Fibroblast of the aortic adventitia (primary cell): ENCODE data around the gene STRN3. TPM values are rescaled to one million over a fixed set of nuclear protein-coding genes. Genes with fewer than 3 reads are reported as not detected.

Experiments used
- DNase-seq: peaks from one replicate; pipeline ENCODE4 v3.0.0-alpha.2; 2010; ENCODE audit warnings: low read depth
- H3K4me3 ChIP-seq: 2 replicates; pipeline ENCODE4 v1.5.1; 2011; ENCODE audit warnings: low read depth, mild to moderate bottlenecking, control low read depth, low read length, moderate library complexity
- CTCF ChIP-seq: IDR thresholded peaks from 2 replicates; pipeline ENCODE4 v1.5.1; 2011; ENCODE audit warnings: mild to moderate bottlenecking, low read length, control low read depth, inconsistent platforms; ENCODE audit not compliant: insufficient read depth
- total RNA-seq: library from RNA; depleted of rRNA; stranded (reverse); fragments of >200 nt; gene quantifications from 2 replicates; pipeline ENCODE4 v1.2.3, GENCODE V29; 2012; ENCODE audit warnings: low replicate concordance

Gene STRN3
- total RNA-seq, 1 donor = 51.1 TPM

GRCh38 chr14:30928462-30928861 is 97.7 kb downstream of the STRN3 start:
- H3K4me3 ChIP-seq = no peak overlapping the region
- DNase-seq = peak; percentile 18
- no peak for TF ChIP-seq CTCF

GRCh38 chr14:30925254-30925653 is 100.9 kb downstream of the STRN3 start:
- no peak overlapping the region for H3K4me3 ChIP-seq
- no peak for TF ChIP-seq CTCF
- DNase-seq = no peak

- TF ChIP-seq CTCF = no peak
- no peak for DNase-seq
- H3K4me3 ChIP-seq = no peak overlapping the region
These were observed 104.4 kb downstream of the STRN3 start for GRCh38 chr14:30921788-30922187.

GRCh38 chr14:30921305-30921704 is 104.9 kb downstream of the STRN3 start:
- no peak for TF ChIP-seq CTCF
- H3K4me3 ChIP-seq = no peak overlapping the region
- DNase-seq = peak; percentile 55

GRCh38 chr14:30915596-30915995 is 110.6 kb downstream of the STRN3 start:
- no peak for TF ChIP-seq CTCF
- no peak for DNase-seq
- H3K4me3 ChIP-seq = no peak overlapping the region

- H3K4me3 ChIP-seq = no peak overlapping the region
- DNase-seq = no peak
- TF ChIP-seq CTCF = no peak
These were observed 111.4 kb downstream of the STRN3 start for GRCh38 chr14:30914812-30915211.

- no peak overlapping the region for H3K4me3 ChIP-seq
- no peak for TF ChIP-seq CTCF
- no peak for DNase-seq
These were observed 117.4 kb downstream of the STRN3 start for GRCh38 chr14:30908826-30909225.
